ENCODE results near the gene AFF1. TPM values are rescaled to one million over a fixed set of nuclear protein-coding genes. Genes with fewer than 3 reads are reported as not detected.

Gene AFF1
- total RNA-seq, 1 donor from 2014 or later, result 99.9 TPM

DNA sequence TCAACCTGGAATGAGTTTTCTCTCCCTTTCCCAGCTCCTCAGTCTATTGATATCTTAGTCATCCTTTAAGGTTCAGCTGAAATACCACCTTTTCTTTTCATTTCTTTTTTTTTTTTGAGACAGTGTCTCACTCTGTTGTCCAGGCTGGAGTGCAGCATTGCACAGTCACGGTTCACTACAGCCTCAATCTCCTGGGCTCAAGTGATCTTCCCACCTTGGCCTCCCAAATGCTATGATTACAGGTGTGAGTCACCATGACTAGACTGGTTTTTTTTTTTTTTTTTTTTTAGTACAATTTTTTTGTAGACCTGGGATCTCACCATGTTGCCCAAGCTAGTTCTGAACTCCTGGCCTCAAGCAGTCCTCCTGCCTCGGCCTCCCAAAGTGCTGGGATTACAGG is 28.9 kb downstream of the AFF1 start:
- intact Hi-C loops (cut with DNase I), result no loop called here
- H3K4me3 ChIP-seq, result no peak overlapping the region
- TF ChIP-seq POLR2AphosphoS5 (IDR thresholded peaks at IDR 0.05; ENCODE audit: insufficient read depth in 1 of 2, low read depth in 1 of 2), result no peak
- TF ChIP-seq POLR2A (IDR thresholded peaks at IDR 0.05), result no peak
- TF ChIP-seq, protein P1, sequence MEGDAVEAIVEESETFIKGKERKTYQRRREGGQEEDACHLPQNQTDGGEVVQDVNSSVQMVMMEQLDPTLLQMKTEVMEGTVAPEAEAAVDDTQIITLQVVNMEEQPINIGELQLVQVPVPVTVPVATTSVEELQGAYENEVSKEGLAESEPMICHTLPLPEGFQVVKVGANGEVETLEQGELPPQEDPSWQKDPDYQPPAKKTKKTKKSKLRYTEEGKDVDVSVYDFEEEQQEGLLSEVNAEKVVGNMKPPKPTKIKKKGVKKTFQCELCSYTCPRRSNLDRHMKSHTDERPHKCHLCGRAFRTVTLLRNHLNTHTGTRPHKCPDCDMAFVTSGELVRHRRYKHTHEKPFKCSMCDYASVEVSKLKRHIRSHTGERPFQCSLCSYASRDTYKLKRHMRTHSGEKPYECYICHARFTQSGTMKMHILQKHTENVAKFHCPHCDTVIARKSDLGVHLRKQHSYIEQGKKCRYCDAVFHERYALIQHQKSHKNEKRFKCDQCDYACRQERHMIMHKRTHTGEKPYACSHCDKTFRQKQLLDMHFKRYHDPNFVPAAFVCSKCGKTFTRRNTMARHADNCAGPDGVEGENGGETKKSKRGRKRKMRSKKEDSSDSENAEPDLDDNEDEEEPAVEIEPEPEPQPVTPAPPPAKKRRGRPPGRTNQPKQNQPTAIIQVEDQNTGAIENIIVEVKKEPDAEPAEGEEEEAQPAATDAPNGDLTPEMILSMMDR (IDR thresholded peaks at IDR 0.05), result no peak
- no peaks in the 10 kb centered on the region for H3K9me3 ChIP-seq
- H3K27me3 ChIP-seq, result no peaks in the 10 kb centered on the region
- no peak overlapping the region for H3K27ac ChIP-seq
- H3K4me1 ChIP-seq, result peaks cover 44% of the 10 kb centered on the region
- no peak for DNase-seq (ENCODE audit: extremely low spot score in 2 of 2)
- no peaks in the 10 kb centered on the region for H3K36me3 ChIP-seq

DNA sequence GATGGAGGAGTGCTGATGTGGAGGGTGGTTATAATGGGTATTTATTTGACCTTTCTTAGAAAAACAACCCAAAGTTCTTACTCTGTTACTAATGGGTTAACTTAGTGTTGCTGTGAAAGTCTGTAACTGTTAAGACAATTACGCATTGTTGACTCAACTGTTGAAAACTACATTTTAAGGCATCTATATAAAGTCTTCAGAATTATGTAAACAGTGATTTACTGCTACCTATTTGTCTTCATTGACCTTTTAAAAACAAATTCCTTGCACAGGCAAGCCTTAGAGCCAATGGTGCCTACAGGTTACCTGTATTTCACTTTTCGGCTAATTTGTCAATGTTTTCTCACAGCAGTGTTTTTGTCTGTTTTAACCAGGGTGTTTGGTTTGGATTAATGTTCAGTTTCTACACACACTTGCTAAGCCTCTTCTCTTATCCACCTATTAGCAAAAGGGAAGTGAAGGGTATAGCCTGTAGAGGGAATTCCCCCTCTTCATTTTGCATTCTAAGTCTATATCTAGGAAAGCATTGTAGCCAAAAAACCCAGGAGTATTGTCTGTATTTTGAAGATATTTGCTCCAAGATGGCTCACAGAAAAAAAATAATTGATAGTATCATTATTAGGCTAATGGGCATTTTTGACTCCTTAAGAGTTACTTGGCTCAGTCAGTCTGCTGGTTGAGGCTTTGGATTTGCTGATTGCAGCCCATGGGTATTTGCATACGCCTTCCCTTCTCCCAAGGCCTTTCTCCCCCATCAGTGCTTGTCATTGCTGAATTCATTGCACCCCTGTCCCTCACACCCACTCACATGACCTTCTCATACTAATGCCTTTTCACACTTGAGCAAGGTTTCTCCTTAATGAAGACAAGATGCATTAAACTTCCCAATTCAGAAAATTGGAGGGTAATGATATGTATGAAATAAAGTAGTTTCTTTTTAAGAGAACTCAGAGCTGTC is 30.5 kb downstream of the AFF1 start:
- H3K4me3 ChIP-seq, result no peak overlapping the region
- DNase-seq (ENCODE audit: extremely low spot score in 2 of 2), result no peak
- TF ChIP-seq, protein P1 (IDR thresholded peaks at IDR 0.05), result no peak
- no peak for TF ChIP-seq POLR2A (IDR thresholded peaks at IDR 0.05)
- no peak for TF ChIP-seq POLR2AphosphoS5 (IDR thresholded peaks at IDR 0.05; ENCODE audit: insufficient read depth in 1 of 2, low read depth in 1 of 2)
- H3K27me3 ChIP-seq, result no peaks in the 10 kb centered on the region
- no peaks in the 10 kb centered on the region for H3K36me3 ChIP-seq
- H3K4me1 ChIP-seq, result peaks cover 33% of the 10 kb centered on the region
- no peaks in the 10 kb centered on the region for H3K9me3 ChIP-seq
- intact Hi-C loops (cut with DNase I), result no loop called here
- no peak overlapping the region for H3K27ac ChIP-seq

DNA sequence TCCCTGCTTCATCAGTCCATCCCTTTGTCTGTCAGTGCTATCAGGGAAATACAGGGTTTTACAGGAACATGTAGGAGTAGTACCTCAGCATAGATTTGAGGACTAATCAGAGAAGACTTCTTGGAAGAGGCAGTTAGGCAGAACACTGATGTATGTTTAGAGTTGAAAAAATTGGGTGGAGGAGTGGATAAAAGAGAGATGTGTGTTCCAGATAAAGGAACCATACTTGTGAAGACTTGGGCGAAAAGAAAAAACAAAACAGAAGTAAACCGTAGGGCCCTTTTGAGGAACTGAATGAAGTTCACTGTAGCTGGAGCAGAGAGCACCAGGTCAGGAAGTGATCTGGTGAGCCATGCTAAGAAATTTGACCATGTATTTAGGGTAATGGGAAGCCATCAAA is 32.3 kb downstream of the AFF1 start:
- no peak overlapping the region for H3K4me3 ChIP-seq
- H3K27ac ChIP-seq, result no peak overlapping the region
- peaks cover 36% of the 10 kb centered on the region for H3K4me1 ChIP-seq
- intact Hi-C loops (cut with DNase I), result no loop called here
- H3K27me3 ChIP-seq, result no peaks in the 10 kb centered on the region
- no peak for DNase-seq (ENCODE audit: extremely low spot score in 2 of 2)
- no peaks in the 10 kb centered on the region for H3K36me3 ChIP-seq
- TF ChIP-seq POLR2A (IDR thresholded peaks at IDR 0.05) (no peak), POLR2AphosphoS5 (IDR thresholded peaks at IDR 0.05; ENCODE audit: insufficient read depth in 1 of 2, low read depth in 1 of 2) (no peak)
- TF ChIP-seq, protein P1 (IDR thresholded peaks at IDR 0.05), result no peak
- no peaks in the 10 kb centered on the region for H3K9me3 ChIP-seq

DNA sequence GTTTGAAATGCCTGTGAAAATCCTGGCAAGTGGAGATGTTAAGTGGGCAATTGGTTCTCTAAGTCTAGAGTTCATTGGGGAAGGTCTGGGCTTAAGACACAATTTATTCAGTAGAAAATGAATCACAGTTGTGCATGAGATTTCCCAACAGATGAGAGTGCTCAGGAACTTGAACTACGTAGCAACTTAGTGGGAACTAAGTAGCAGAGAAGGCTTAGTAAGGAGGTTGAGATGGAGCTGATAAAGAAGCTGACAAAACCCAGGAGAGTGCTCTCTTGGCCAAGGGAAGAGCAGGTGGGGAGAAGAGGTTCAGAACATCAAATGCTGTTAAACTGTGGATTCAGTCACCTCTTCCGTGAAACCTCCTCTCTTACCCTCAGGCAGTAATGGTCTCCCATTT is 33.0 kb downstream of the AFF1 start:
- Histone ChIP-seq H3K4me3 (no peak overlapping the region), H3K27ac (no peak overlapping the region), H3K9me3 (no peaks in the 10 kb centered on the region), H3K27me3 (no peaks in the 10 kb centered on the region), H3K4me1 (peaks cover 41% of the 10 kb centered on the region), H3K36me3 (no peaks in the 10 kb centered on the region)
- no peak for DNase-seq (ENCODE audit: extremely low spot score in 2 of 2)
- peak in 1 of 2 donors; percentile 28 for TF ChIP-seq POLR2AphosphoS5 (IDR thresholded peaks at IDR 0.05; ENCODE audit: insufficient read depth in 1 of 2, low read depth in 1 of 2)
- TF ChIP-seq POLR2A (IDR thresholded peaks at IDR 0.05), result no peak
- TF ChIP-seq, protein P1 (IDR thresholded peaks at IDR 0.05), result no peak
- intact Hi-C loops (cut with DNase I), result no loop called here

DNA sequence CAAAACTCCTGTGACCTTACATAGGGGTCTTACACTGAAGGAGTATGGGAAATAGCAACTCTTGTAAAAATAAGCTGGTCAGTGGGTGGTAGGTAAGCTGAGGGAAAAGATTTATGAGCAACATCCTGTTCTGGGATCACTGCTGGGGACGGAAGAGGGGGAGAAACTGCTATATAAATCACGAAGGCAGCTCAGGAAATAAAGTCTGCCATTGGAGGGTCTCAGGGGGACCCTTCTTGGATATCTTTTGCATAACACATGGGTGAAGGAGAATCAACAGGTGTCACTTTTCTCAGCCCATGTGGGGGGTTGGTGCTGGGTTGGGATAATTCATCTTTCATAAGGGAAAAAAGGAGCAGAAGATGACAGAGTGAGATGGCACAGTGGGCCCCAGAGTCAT is 33.7 kb downstream of the AFF1 start:
- Histone ChIP-seq H3K36me3 (no peaks in the 10 kb centered on the region), H3K27me3 (no peaks in the 10 kb centered on the region), H3K4me3 (no peak overlapping the region), H3K27ac (no peak overlapping the region), H3K9me3 (no peaks in the 10 kb centered on the region), H3K4me1 (peaks cover 49% of the 10 kb centered on the region)
- TF ChIP-seq POLR2AphosphoS5 (IDR thresholded peaks at IDR 0.05; ENCODE audit: insufficient read depth in 1 of 2, low read depth in 1 of 2) (no peak), POLR2A (IDR thresholded peaks at IDR 0.05) (no peak)
- TF ChIP-seq, protein P1 (IDR thresholded peaks at IDR 0.05), result no peak
- intact Hi-C loops (cut with DNase I), result no loop called here
- DNase-seq (ENCODE audit: extremely low spot score in 2 of 2), result no peak
